Measurements from ENCODE around the gene GUCY2D.

DNA sequence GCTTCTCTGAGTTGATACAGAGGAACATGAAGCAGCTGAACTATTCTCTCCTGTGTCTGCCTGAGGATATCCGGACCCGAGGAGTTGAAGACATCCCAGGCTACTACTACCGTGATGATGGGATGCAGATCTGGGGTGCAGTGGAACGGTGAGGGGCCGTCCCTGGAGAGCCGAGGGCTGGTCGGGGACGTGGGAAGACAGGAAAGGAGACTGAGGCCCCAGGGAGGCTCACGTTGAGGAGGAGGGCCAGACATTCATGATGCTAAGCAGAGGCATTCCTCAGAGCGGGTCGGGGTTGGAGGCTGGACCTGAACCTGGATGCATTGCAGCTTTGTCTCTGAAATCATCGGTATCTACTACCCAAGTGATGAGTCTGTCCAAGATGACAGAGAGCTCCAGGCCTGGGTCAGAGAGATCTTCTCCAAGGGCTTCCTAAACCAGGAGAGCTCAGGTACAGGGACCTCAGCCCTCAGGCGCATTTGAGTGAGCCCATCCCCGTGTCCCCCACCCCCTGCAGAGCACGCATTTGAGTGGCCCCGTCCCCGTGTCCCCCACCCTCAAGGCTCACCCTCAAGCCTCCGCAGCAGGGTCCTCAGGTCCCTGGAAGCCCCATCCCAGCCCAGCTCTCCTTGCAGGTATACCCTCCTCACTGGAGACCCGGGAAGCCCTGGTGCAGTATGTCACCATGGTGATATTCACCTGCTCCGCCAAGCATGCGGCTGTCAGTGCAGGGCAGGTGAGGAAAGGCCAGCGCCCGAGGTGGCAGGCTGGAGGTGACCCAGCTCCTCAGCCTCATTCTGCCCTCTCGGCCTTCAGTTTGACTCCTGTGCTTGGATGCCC lies 44.7 kb downstream of the GUCY2D start:
- TF ChIP-seq, protein P1, sequence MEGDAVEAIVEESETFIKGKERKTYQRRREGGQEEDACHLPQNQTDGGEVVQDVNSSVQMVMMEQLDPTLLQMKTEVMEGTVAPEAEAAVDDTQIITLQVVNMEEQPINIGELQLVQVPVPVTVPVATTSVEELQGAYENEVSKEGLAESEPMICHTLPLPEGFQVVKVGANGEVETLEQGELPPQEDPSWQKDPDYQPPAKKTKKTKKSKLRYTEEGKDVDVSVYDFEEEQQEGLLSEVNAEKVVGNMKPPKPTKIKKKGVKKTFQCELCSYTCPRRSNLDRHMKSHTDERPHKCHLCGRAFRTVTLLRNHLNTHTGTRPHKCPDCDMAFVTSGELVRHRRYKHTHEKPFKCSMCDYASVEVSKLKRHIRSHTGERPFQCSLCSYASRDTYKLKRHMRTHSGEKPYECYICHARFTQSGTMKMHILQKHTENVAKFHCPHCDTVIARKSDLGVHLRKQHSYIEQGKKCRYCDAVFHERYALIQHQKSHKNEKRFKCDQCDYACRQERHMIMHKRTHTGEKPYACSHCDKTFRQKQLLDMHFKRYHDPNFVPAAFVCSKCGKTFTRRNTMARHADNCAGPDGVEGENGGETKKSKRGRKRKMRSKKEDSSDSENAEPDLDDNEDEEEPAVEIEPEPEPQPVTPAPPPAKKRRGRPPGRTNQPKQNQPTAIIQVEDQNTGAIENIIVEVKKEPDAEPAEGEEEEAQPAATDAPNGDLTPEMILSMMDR (IDR thresholded peaks at IDR 0.05; ENCODE audit: low read length) = no peak
- TF ChIP-seq EZH2 (optimal IDR thresholded peaks at IDR 0.05; ENCODE audit: low read depth, low read length) = no peak
